Measurements from ENCODE around the gene MBD6. TPM values are rescaled to one million over a fixed set of nuclear protein-coding genes. Genes with fewer than 3 reads are reported as not detected.

MBD6 gene
- total and polyA plus RNA-seq, 2 of the 8 experiments (the other 6 are each of a cell fraction or from before 2014, with no cell fraction given) = 3.9 to 32.3 TPM

GRCh38 chr12:57522887-57523705 is 472 bp downstream of the MBD6 start (continued):
- peak; percentile 47 for TF ChIP-seq KDM4A (IDR thresholded peaks at IDR 0.05; ENCODE audit: low read depth, low read length, severe bottlenecking)
- no peak for TF ChIP-seq TEAD4 (IDR thresholded peaks at IDR 0.05; ENCODE audit: low read depth, low read length)
- TF ChIP-seq ASH2L (IDR thresholded peaks at IDR 0.05; ENCODE audit: low read length) = peak; percentile 53

Measured in H1 (cell line).